Stimulated activated naive B cell treated with anti-CD40 and anti-IgM and Interleukin-4, amounts not matched to agents 10 μg/mL and 1 μg/mL and 100 μg/mL, for 72 hours (primary cell): Measurements from ENCODE around the gene PPP2R5C.

ENCODE experiments used
- ATAC-seq, 2 donors: fragments of 150-1000 bp; cut with Tn5 transposase; replicated peaks; 2 replicates each; pipeline ENCODE4 v1.10.0; 2021; ENCODE audit warnings: moderate library complexity in 1 of 2
- DNase-seq: peaks from one replicate; pipeline ENCODE4 v3.0.0; 2021
- H3K27ac Mint-ChIP-seq: one replicate; pipeline ENCODE4 v1.8.0; 2022; ENCODE audit warnings: mild to moderate bottlenecking, mixed read lengths
- H3K27me3 Mint-ChIP-seq, 2 donors: one replicate each; pipeline ENCODE4 v1.8.0; 2022; ENCODE audit warnings: mixed read lengths in 2 of 2
- H3K36me3 Mint-ChIP-seq, 2 donors: one replicate each; pipeline ENCODE4 v1.8.0; 2022; ENCODE audit warnings: mixed read lengths in 2 of 2, mild to moderate bottlenecking in 1 of 2
- H3K4me1 Mint-ChIP-seq, 2 donors: one replicate each; pipeline ENCODE4 v1.8.0; 2022; ENCODE audit warnings: mixed read lengths in 2 of 2, mild to moderate bottlenecking in 1 of 2
- H3K4me3 Mint-ChIP-seq, 2 donors: one replicate each; pipeline ENCODE4 v1.8.0; 2022; ENCODE audit warnings: mild to moderate bottlenecking in 2 of 2, mixed read lengths in 2 of 2, moderate library complexity in 1 of 2
- H3K9me3 Mint-ChIP-seq, 2 donors: one replicate each; pipeline ENCODE4 v1.8.0; 2022; ENCODE audit warnings: mixed read lengths in 2 of 2, mild to moderate bottlenecking in 1 of 2

The PPP2R5C gene

GRCh38 chr14:101916816-101917412 lies 155.4 kb downstream of the PPP2R5C start:
- Mint-ChIP-seq H3K9me3 (no peaks in the 10 kb centered on the region), H3K27me3 (no peaks in the 10 kb centered on the region), H3K36me3 (peaks cover 35 to 56% of the 10 kb centered on the region in 2 donors), H3K27ac (peak overlapping the region; percentile 31), H3K4me1 (peaks cover 0 to 7% of the 10 kb centered on the region in 2 donors), H3K4me3 (no peak overlapping the region)
- ATAC-seq (peak in 1 of 2 donors; percentile 14), DNase-seq (no peak)

GRCh38 chr14:101917413-101918017 lies 156.0 kb downstream of the PPP2R5C start:
- ATAC-seq (no peak), DNase-seq (no peak)
- Mint-ChIP-seq H3K27me3 (no peaks in the 10 kb centered on the region), H3K36me3 (peaks cover 34 to 53% of the 10 kb centered on the region in 2 donors), H3K27ac (no peak overlapping the region), H3K9me3 (no peaks in the 10 kb centered on the region), H3K4me3 (no peak overlapping the region), H3K4me1 (peaks cover 0 to 7% of the 10 kb centered on the region in 2 donors)

- Mint-ChIP-seq H3K9me3 (no peaks in the 10 kb centered on the region), H3K27ac (peak overlapping the region; percentile 71), H3K4me3 (no peak overlapping the region), H3K4me1 (peaks cover 0 to 7% of the 10 kb centered on the region in 2 donors), H3K27me3 (no peaks in the 10 kb centered on the region), H3K36me3 (peaks cover 33 to 55% of the 10 kb centered on the region in 2 donors)
- ATAC-seq (no peak), DNase-seq (no peak)
These were observed 156.8 kb downstream of the PPP2R5C start for GRCh38 chr14:101918065-101918989.

- H3K4me3 Mint-ChIP-seq: no peak overlapping the region
- ATAC-seq: no peak
- H3K36me3 Mint-ChIP-seq: peaks cover 26 to 53% of the 10 kb centered on the region in 2 donors
- H3K4me1 Mint-ChIP-seq: peaks cover 0 to 7% of the 10 kb centered on the region in 2 donors
- no peaks in the 10 kb centered on the region for H3K27me3 Mint-ChIP-seq
- no peak for DNase-seq
- no peaks in the 10 kb centered on the region for H3K9me3 Mint-ChIP-seq
- no peak overlapping the region for H3K27ac Mint-ChIP-seq
These were observed 158.8 kb downstream of the PPP2R5C start for GRCh38 chr14:101920271-101920670.

GRCh38 chr14:101922866-101923265 lies 161.4 kb downstream of the PPP2R5C start:
- DNase-seq: no peak

GRCh38 chr14:101925152-101925551 lies 163.6 kb downstream of the PPP2R5C start:
- Mint-ChIP-seq H3K4me3 (no peak overlapping the region), H3K27me3 (no peaks in the 10 kb centered on the region), H3K9me3 (no peaks in the 10 kb centered on the region), H3K27ac (no peak overlapping the region), H3K36me3 (peaks cover 11 to 38% of the 10 kb centered on the region in 2 donors), H3K4me1 (no peaks in the 10 kb centered on the region)
- DNase-seq (no peak), ATAC-seq (no peak)

More at GRCh38 chr14:101922866-101923265, 161.4 kb downstream of the PPP2R5C start:
- Mint-ChIP-seq H3K36me3 (peaks cover 9 to 40% of the 10 kb centered on the region in 2 donors), H3K4me3 (no peak overlapping the region), H3K4me1 (no peaks in the 10 kb centered on the region), H3K27ac (no peak overlapping the region), H3K9me3 (no peaks in the 10 kb centered on the region), H3K27me3 (no peaks in the 10 kb centered on the region)
- no peak for ATAC-seq

GRCh38 chr14:101926085-101926484 lies 164.6 kb downstream of the PPP2R5C start:
- Mint-ChIP-seq H3K4me3 (no peak overlapping the region), H3K27ac (no peak overlapping the region), H3K27me3 (no peaks in the 10 kb centered on the region), H3K9me3 (no peaks in the 10 kb centered on the region), H3K36me3 (peaks cover 8 to 32% of the 10 kb centered on the region in 2 donors), H3K4me1 (no peaks in the 10 kb centered on the region)
- DNase-seq (no peak), ATAC-seq (no peak)

GRCh38 chr14:101926620-101927019 lies 165.1 kb downstream of the PPP2R5C start:
- no peak for ATAC-seq
- Mint-ChIP-seq H3K36me3 (peaks cover 6 to 27% of the 10 kb centered on the region in 2 donors), H3K4me1 (no peaks in the 10 kb centered on the region), H3K27ac (no peak overlapping the region), H3K4me3 (no peak overlapping the region), H3K9me3 (no peaks in the 10 kb centered on the region), H3K27me3 (no peaks in the 10 kb centered on the region)
- DNase-seq: no peak

GRCh38 chr14:101927859-101928258 lies 166.3 kb downstream of the PPP2R5C start:
- ATAC-seq (no peak), DNase-seq (no peak)
- Mint-ChIP-seq H3K4me1 (no peaks in the 10 kb centered on the region), H3K36me3 (peaks cover 6 to 22% of the 10 kb centered on the region in 2 donors), H3K27me3 (no peaks in the 10 kb centered on the region), H3K9me3 (no peaks in the 10 kb centered on the region), H3K27ac (peak overlapping the region; percentile 51), H3K4me3 (no peak overlapping the region)

GRCh38 chr14:101928415-101928841 lies 166.9 kb downstream of the PPP2R5C start:
- H3K27me3 Mint-ChIP-seq: no peaks in the 10 kb centered on the region
- H3K4me3 Mint-ChIP-seq: no peak overlapping the region
- peaks cover 6 to 18% of the 10 kb centered on the region in 2 donors for H3K36me3 Mint-ChIP-seq
- H3K27ac Mint-ChIP-seq: peak overlapping the region; percentile 33
- no peak for DNase-seq
- H3K9me3 Mint-ChIP-seq: no peaks in the 10 kb centered on the region
- ATAC-seq: no peak
- no peaks in the 10 kb centered on the region for H3K4me1 Mint-ChIP-seq

GRCh38 chr14:101929096-101929495 lies 167.6 kb downstream of the PPP2R5C start:
- H3K9me3 Mint-ChIP-seq: no peaks in the 10 kb centered on the region
- H3K27me3 Mint-ChIP-seq: no peaks in the 10 kb centered on the region
- no peak overlapping the region for H3K27ac Mint-ChIP-seq
- H3K4me1 Mint-ChIP-seq: no peaks in the 10 kb centered on the region
- DNase-seq (no peak), ATAC-seq (no peak)
- H3K4me3 Mint-ChIP-seq: no peak overlapping the region
- peaks cover 6 to 18% of the 10 kb centered on the region in 2 donors for H3K36me3 Mint-ChIP-seq

- Mint-ChIP-seq H3K36me3 (peaks cover 6 to 14% of the 10 kb centered on the region in 2 donors), H3K4me3 (no peak overlapping the region), H3K9me3 (no peaks in the 10 kb centered on the region), H3K4me1 (no peaks in the 10 kb centered on the region), H3K27me3 (no peaks in the 10 kb centered on the region), H3K27ac (no peak overlapping the region)
- ATAC-seq: no peak
- DNase-seq: no peak
These were observed 168.4 kb downstream of the PPP2R5C start for GRCh38 chr14:101929946-101930345.

- H3K36me3 Mint-ChIP-seq: peaks cover 6 to 7% of the 10 kb centered on the region in 2 donors
- ATAC-seq: no peak
- peaks cover 0 to under 1% of the 10 kb centered on the region in 2 donors for H3K27me3 Mint-ChIP-seq
- DNase-seq: no peak
- no peak overlapping the region for H3K4me3 Mint-ChIP-seq
- H3K4me1 Mint-ChIP-seq: no peaks in the 10 kb centered on the region
- peak overlapping the region; percentile 22 for H3K27ac Mint-ChIP-seq
- H3K9me3 Mint-ChIP-seq: no peaks in the 10 kb centered on the region
These were observed 171.2 kb downstream of the PPP2R5C start for GRCh38 chr14:101932673-101933072.

GRCh38 chr14:101933209-101933608 lies 171.7 kb downstream of the PPP2R5C start:
- peak overlapping the region; percentile 22 for H3K27ac Mint-ChIP-seq

More at GRCh38 chr14:101933209-101933608, 171.7 kb downstream of the PPP2R5C start:
- ATAC-seq (no peak), DNase-seq (no peak)
- peaks cover under 1 to 6% of the 10 kb centered on the region in 2 donors for H3K27me3 Mint-ChIP-seq
- H3K36me3 Mint-ChIP-seq: peaks cover 4 to 7% of the 10 kb centered on the region in 2 donors
- no peaks in the 10 kb centered on the region for H3K9me3 Mint-ChIP-seq
- H3K4me3 Mint-ChIP-seq: no peak overlapping the region
- H3K4me1 Mint-ChIP-seq: no peaks in the 10 kb centered on the region
